HepG2 (cell line): Measurements from ENCODE around the gene PPP6R2. TPM values are rescaled to one million over a fixed set of nuclear protein-coding genes. Genes with fewer than 3 reads are reported as not detected.

Experiments
- AKAP8 ChIP-seq: sonication (generic); formaldehyde crosslinking; IDR thresholded peaks from 2 replicates; pipeline ENCODE4 v1.5.1; 2020; ENCODE audit warnings: mild to moderate bottlenecking, missing genetic modification reagents
- ARHGAP35 ChIP-seq: sonication (generic); formaldehyde crosslinking; IDR thresholded peaks from 2 replicates; pipeline ENCODE4 v1.9.0; 2022; ENCODE audit warnings: mild to moderate bottlenecking, inconsistent platforms, moderate library complexity, missing genetic modification reagents, borderline replicate concordance
- CEBPG ChIP-seq: IDR thresholded peaks from 2 replicates; pipeline ENCODE4 v1.6.1; 2016
- CHD4 ChIP-seq: fragments of 200-600 bp; sonication (generic); IDR thresholded peaks from 2 replicates; pipeline ENCODE4 v1.7.0; 2017; ENCODE audit warnings: mild to moderate bottlenecking, low read length, borderline replicate concordance
- EP300 ChIP-seq, 3 experiments: sonication (generic) in 1 of 3; formaldehyde crosslinking in 1 of 3; IDR thresholded peaks; 2 replicates each; pipeline versions ENCODE4 v1.5.1 to v1.6.1; 2011 to 2020; ENCODE audit warnings: low read depth in 2 of 3, low read length in 2 of 3, borderline replicate concordance in 1 of 3, improper control_type of control experiment in 1 of 3, mild to moderate bottlenecking in 1 of 3, missing genetic modification reagents in 1 of 3, moderate library complexity in 1 of 3
- HOXA9 ChIP-seq: sonication (generic); formaldehyde crosslinking; IDR thresholded peaks from 2 replicates; pipeline ENCODE4 v1.8.1; 2022; ENCODE audit warnings: missing genetic modification reagents, mild to moderate bottlenecking, moderate library complexity, borderline replicate concordance
- KAT2B ChIP-seq: fragments of 150-350 bp; IDR thresholded peaks from 2 replicates; pipeline ENCODE4 v1.6.1; 2014; ENCODE audit warnings: low read depth, low read length, borderline replicate concordance
- KMT2A ChIP-seq: sonication (generic); formaldehyde crosslinking; IDR thresholded peaks from 2 replicates; pipeline ENCODE4 v1.4.0; 2020; ENCODE audit warnings: missing genetic modification reagents
- LBX2 ChIP-seq: sonication (generic); formaldehyde crosslinking; IDR thresholded peaks from 2 replicates; pipeline ENCODE4 v1.5.0; 2020; ENCODE audit warnings: missing genetic modification reagents, mild to moderate bottlenecking, borderline replicate concordance
- PHB2 ChIP-seq: fragments of 450-650 bp; IDR thresholded peaks from 2 replicates; pipeline ENCODE4 v1.6.1; 2018; ENCODE audit not compliant: partially characterized antibody
- SMAD9 ChIP-seq: sonication (generic); formaldehyde crosslinking; IDR thresholded peaks from 2 replicates; pipeline ENCODE4 v1.5.1; 2020; ENCODE audit warnings: mild to moderate bottlenecking, missing genetic modification reagents
- SYNCRIP ChIP-seq: fragments of 200-400 bp; formaldehyde crosslinking; IDR thresholded peaks from 2 replicates; pipeline ENCODE4 v1.6.1; 2018; ENCODE audit warnings: mild to moderate bottlenecking, low read depth, low read length; ENCODE audit not compliant: insufficient read depth
- TP53 ChIP-seq: sonication (generic); formaldehyde crosslinking; conservative IDR thresholded peaks from 2 replicates; pipeline ENCODE4 v1.4.0; 2020; ENCODE audit warnings: missing genetic modification reagents
- ZEB1 ChIP-seq: IDR thresholded peaks from 2 replicates; pipeline ENCODE4 v1.6.1; 2012; ENCODE audit warnings: mild to moderate bottlenecking, low read depth, inconsistent platforms; ENCODE audit not compliant: insufficient replicate concordance
- ZNF317 ChIP-seq: sonication (generic); formaldehyde crosslinking; IDR thresholded peaks from 2 replicates; pipeline ENCODE4 v1.5.0; 2020; ENCODE audit warnings: mild to moderate bottlenecking, missing genetic modification reagents
- ZNF383 ChIP-seq: sonication (generic); formaldehyde crosslinking; IDR thresholded peaks from 2 replicates; pipeline ENCODE4 v1.4.0; 2020; ENCODE audit warnings: missing genetic modification reagents, mild to moderate bottlenecking, borderline replicate concordance
- ZNF501 ChIP-seq: sonication (generic); formaldehyde crosslinking; IDR thresholded peaks from 2 replicates; pipeline ENCODE4 v1.5.1; 2020; ENCODE audit warnings: mild to moderate bottlenecking, moderate library complexity, missing genetic modification reagents
- ZNF816 ChIP-seq: sonication (generic); formaldehyde crosslinking; IDR thresholded peaks from 2 replicates; pipeline ENCODE4 v1.8.0; 2022; ENCODE audit warnings: missing genetic modification reagents, mild to moderate bottlenecking, borderline replicate concordance
- ZNF839 ChIP-seq: sonication (generic); formaldehyde crosslinking; IDR thresholded peaks from 2 replicates; pipeline ENCODE4 v1.4.0; 2020; ENCODE audit warnings: missing genetic modification reagents, mild to moderate bottlenecking, borderline replicate concordance
- ZSCAN21 ChIP-seq: sonication (generic); formaldehyde crosslinking; IDR thresholded peaks from 2 replicates; pipeline ENCODE4 v1.8.0; 2022; ENCODE audit warnings: mild to moderate bottlenecking, missing genetic modification reagents, moderate library complexity, borderline replicate concordance
- polyA plus RNA-seq, 8 experiments: library from polyadenylated mRNA; depleted of rRNA in 3 of 8; stranded (reverse) in 7 of 8; unstranded in 1 of 8; fragments of >200 nt; fragmentation: Illumina TruSeq in 4 of 8; extraction: Trizol in 4 of 8; gene quantifications; 2 replicates each; pipeline versions ENCODE4 v1.2.1 to v1.2.3, GENCODE V29; 2011 to 2016; ENCODE audit warnings: low read depth in 4 of 8, missing spikeins in 1 of 8, mixed read lengths in 1 of 8; ENCODE audit not compliant: insufficient read depth in 1 of 8
- total RNA-seq, 5 experiments: library from RNA; depleted of rRNA; stranded (reverse); fragments of >200 nt; fragmentation: Illumina TruSeq; extraction: Trizol; gene quantifications; 2 replicates each; pipeline ENCODE4 v1.2.3, GENCODE V29; 2016; ENCODE audit warnings: low read depth in 1 of 5
- TF ChIP-seq, protein P1 (sequence below): sonication (generic); formaldehyde crosslinking; IDR thresholded peaks from 2 replicates; pipeline ENCODE4 v1.5.1; 2020; ENCODE audit warnings: missing genetic modification reagents, mild to moderate bottlenecking, borderline replicate concordance
- TF ChIP-seq, protein P2 (sequence below): sonication (generic); formaldehyde crosslinking; IDR thresholded peaks from 2 replicates; pipeline ENCODE4 v1.4.0; 2020; ENCODE audit warnings: missing genetic modification reagents, borderline replicate concordance
- TF ChIP-seq, protein P3 (sequence below): sonication (generic); formaldehyde crosslinking; conservative IDR thresholded peaks from 2 replicates; pipeline ENCODE4 v1.4.0; 2020; ENCODE audit warnings: missing genetic modification reagents

The PPP6R2 gene
- total and polyA plus RNA-seq, 2 of the 13 experiments (the other 11 are each of a cell fraction or from before 2014, with no cell fraction given), result 55.0 to 102 TPM

DNA sequence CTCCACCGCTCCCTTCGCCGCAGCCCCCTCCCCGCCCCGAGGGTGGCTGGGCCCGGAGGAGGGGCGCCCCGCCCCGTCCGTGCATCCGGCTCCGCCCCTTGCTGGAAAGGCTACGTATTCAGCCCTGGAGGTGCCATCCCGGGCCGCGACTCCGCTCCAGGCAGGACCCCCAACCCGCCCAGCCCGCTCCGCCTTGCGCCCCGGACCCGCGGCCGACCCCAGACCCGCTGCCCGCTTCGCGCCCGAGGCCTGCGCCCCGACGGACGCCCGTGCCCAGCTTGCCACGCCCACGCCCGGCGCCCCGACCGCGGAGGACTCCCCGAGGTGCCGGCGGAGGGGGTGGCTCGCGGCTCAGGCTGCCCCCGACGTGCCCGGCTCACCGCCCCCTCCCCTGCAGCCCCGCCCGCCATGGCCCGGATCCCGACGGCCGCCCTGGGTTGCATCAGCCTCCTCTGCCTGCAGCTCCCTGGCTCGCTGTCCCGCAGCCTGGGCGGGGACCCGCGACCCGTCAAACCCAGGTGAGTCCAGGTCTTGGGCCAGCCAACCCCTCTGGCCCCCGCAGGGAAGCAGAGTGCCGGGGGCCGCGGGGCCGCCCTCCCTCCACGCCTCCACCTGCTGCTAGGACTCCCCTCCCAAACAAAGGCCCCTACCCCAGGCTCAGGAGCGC lies 138.4 kb downstream of the PPP6R2 start, which contains the start of gene ADM2 (continued):
- TF ChIP-seq SMAD9 (no peak), KAT2B (no peak), CHD4 (no peak), ZNF501 (CRISPR knock-in tag) (no peak; the same call in 1 of the 2 replicates), KMT2A (CRISPR knock-in tag) (no peak), LBX2 (no peak), TP53 (CRISPR knock-in tag) (no peak), ZSCAN21 (CRISPR knock-in tag) (peak; percentile 40; the same call in 1 of the 2 replicates), CEBPG (CRISPR knock-in tag) (peak; percentile 82), SYNCRIP (no peak), PHB2 (no peak), ARHGAP35 (CRISPR knock-in tag) (no peak), ZNF816 (no peak), ZNF383 (CRISPR knock-in tag) (no peak), ZNF839 (CRISPR knock-in tag) (no peak), ZEB1 (no peak), HOXA9 (no peak), AKAP8 (no peak), ZNF317 (CRISPR knock-in tag) (no peak), EP300 (IDR thresholded peaks at IDR 0.05; ENCODE audit: low read depth in 2 of 2, low read length in 2 of 2) (no peak), EP300 (CRISPR knock-in tag; IDR thresholded peaks at IDR 0.05; ENCODE audit: borderline replicate concordance) (no peak)
- TF ChIP-seq, protein P1, sequence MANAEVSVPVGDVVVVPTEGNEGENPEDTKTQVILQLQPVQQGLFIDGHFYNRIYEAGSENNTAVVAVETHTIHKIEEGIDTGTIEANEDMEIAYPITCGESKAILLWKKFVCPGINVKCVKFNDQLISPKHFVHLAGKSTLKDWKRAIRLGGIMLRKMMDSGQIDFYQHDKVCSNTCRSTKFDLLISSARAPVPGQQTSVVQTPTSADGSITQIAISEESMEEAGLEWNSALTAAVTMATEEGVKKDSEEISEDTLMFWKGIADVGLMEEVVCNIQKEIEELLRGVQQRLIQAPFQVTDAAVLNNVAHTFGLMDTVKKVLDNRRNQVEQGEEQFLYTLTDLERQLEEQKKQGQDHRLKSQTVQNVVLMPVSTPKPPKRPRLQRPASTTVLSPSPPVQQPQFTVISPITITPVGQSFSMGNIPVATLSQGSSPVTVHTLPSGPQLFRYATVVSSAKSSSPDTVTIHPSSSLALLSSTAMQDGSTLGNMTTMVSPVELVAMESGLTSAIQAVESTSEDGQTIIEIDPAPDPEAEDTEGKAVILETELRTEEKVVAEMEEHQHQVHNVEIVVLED (CRISPR knock-in tag), result no peak
- TF ChIP-seq, protein P2, sequence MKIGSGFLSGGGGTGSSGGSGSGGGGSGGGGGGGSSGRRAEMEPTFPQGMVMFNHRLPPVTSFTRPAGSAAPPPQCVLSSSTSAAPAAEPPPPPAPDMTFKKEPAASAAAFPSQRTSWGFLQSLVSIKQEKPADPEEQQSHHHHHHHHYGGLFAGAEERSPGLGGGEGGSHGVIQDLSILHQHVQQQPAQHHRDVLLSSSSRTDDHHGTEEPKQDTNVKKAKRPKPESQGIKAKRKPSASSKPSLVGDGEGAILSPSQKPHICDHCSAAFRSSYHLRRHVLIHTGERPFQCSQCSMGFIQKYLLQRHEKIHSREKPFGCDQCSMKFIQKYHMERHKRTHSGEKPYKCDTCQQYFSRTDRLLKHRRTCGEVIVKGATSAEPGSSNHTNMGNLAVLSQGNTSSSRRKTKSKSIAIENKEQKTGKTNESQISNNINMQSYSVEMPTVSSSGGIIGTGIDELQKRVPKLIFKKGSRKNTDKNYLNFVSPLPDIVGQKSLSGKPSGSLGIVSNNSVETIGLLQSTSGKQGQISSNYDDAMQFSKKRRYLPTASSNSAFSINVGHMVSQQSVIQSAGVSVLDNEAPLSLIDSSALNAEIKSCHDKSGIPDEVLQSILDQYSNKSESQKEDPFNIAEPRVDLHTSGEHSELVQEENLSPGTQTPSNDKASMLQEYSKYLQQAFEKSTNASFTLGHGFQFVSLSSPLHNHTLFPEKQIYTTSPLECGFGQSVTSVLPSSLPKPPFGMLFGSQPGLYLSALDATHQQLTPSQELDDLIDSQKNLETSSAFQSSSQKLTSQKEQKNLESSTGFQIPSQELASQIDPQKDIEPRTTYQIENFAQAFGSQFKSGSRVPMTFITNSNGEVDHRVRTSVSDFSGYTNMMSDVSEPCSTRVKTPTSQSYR, result no peak
- TF ChIP-seq, protein P3, sequence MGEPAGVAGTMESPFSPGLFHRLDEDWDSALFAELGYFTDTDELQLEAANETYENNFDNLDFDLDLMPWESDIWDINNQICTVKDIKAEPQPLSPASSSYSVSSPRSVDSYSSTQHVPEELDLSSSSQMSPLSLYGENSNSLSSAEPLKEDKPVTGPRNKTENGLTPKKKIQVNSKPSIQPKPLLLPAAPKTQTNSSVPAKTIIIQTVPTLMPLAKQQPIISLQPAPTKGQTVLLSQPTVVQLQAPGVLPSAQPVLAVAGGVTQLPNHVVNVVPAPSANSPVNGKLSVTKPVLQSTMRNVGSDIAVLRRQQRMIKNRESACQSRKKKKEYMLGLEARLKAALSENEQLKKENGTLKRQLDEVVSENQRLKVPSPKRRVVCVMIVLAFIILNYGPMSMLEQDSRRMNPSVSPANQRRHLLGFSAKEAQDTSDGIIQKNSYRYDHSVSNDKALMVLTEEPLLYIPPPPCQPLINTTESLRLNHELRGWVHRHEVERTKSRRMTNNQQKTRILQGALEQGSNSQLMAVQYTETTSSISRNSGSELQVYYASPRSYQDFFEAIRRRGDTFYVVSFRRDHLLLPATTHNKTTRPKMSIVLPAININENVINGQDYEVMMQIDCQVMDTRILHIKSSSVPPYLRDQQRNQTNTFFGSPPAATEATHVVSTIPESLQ, result no peak
